H1 (cell line): ENCODE results near the gene ATG7. TPM values are rescaled to one million over a fixed set of nuclear protein-coding genes. Genes with fewer than 3 reads are reported as not detected.
"Not testable (repeated sequence)": the region's sequence is repeated elsewhere in the genome, so short reads cannot be mapped to it uniquely, and the experiment has no call there.

Experiments used
- CTCF ChIA-PET: fragments of 300-600 bp; sonication (Branson Sonifier 250); formaldehyde crosslinking; loops from one replicate; lab custom pipeline; 2021; ENCODE audit not compliant: partially characterized antibody; lab: Charles Lee
- POLR2A ChIA-PET: fragments of 300-600 bp; sonication (Branson Sonifier 250); formaldehyde crosslinking; loops from one replicate; lab custom pipeline; 2021; ENCODE audit warnings: inconsistent platforms; ENCODE audit not compliant: partially characterized antibody; lab: Charles Lee
- DNase-seq, 2 experiments: peaks; one replicate each; pipeline versions ENCODE4 v3.0.0 to v3.0.0-alpha.2; 2010 to 2022; ENCODE audit warnings: low spot score in 2 of 2, low read depth in 1 of 2, mixed read lengths in 1 of 2
- FAIRE-seq: peaks from 2 replicates; lab custom pipeline; 2011; peaks lifted over from hg19 to GRCh38; lab: Jason Lieb, UNC
- H2AFZ ChIP-seq: 2 replicates; pipeline ENCODE4 v1.8.1; 2012; ENCODE audit warnings: low read length, inconsistent platforms
- H2AK5ac ChIP-seq: 2 replicates; pipeline ENCODE4 v1.6.1; 2013; ENCODE audit warnings: low read depth, low read length
- H2BK120ac ChIP-seq: replicated peaks from 2 replicates; pipeline ENCODE3; 2013; ENCODE audit warnings: low read depth, low read length, inconsistent platforms
- H2BK12ac ChIP-seq: 2 replicates; pipeline ENCODE4 v1.6.1; 2013; ENCODE audit warnings: low read depth, low read length
- H2BK15ac ChIP-seq: 2 replicates; pipeline ENCODE4 v1.6.1; 2013; ENCODE audit warnings: low read length
- H2BK20ac ChIP-seq: 2 replicates; pipeline ENCODE4 v1.6.1; 2013; ENCODE audit warnings: low read length
- H2BK5ac ChIP-seq: 2 replicates; pipeline ENCODE4 v1.6.1; 2013; ENCODE audit warnings: low read depth, low read length
- H3K14ac ChIP-seq: 2 replicates; pipeline ENCODE4 v1.6.1; 2013; ENCODE audit warnings: inconsistent platforms; ENCODE audit not compliant: insufficient read length
- H3K18ac ChIP-seq: 2 replicates; pipeline ENCODE4 v1.6.1; 2013; ENCODE audit warnings: low read length; ENCODE audit errors: extremely low read depth
- H3K23ac ChIP-seq: 2 replicates; pipeline ENCODE4 v1.6.1; 2013; ENCODE audit warnings: inconsistent platforms; ENCODE audit not compliant: insufficient read length
- H3K23me2 ChIP-seq: 2 replicates; pipeline ENCODE4 v1.6.1; 2013; ENCODE audit warnings: low read depth, low read length
- H3K27ac ChIP-seq: 2 replicates; pipeline ENCODE4 v1.6.1; 2011; ENCODE audit warnings: low read depth, low read length, inconsistent platforms
- H3K27me3 ChIP-seq, 4 experiments: replicated peaks in 1 of 4; 1 replicate in 1 of 4; 2 replicates in 3 of 4; pipeline versions ENCODE4 v1.6.1 to v1.8.1; 2011 to 2013; ENCODE audit warnings: low read length in 3 of 4, mild to moderate bottlenecking in 3 of 4, inconsistent platforms in 2 of 4, mixed read lengths in 2 of 4, moderate library complexity in 1 of 4; ENCODE audit not compliant: control insufficient read depth in 3 of 4, insufficient read depth in 3 of 4; ENCODE audit errors: extremely low read depth in 1 of 4
- H3K36me3 ChIP-seq, 4 experiments: 2 replicates each; pipeline versions ENCODE4 v1.6.1 to v1.8.1; 2011 to 2013; ENCODE audit warnings: mild to moderate bottlenecking in 4 of 4, low read length in 3 of 4, moderate library complexity in 2 of 4, control low read depth in 1 of 4, inconsistent platforms in 1 of 4; ENCODE audit not compliant: insufficient read depth in 4 of 4, control insufficient read depth in 2 of 4
- H3K4ac ChIP-seq: replicated peaks from 2 replicates; pipeline ENCODE3; 2013; ENCODE audit warnings: low read length, low read depth, mixed read lengths, inconsistent platforms; ENCODE audit not compliant: insufficient read length
- H3K4me1 ChIP-seq, 4 experiments: replicated peaks in 1 of 4; 1 replicate in 1 of 4; 2 replicates in 3 of 4; pipeline versions ENCODE4 v1.6.1 to v1.8.1; 2011 to 2013; ENCODE audit warnings: low read length in 3 of 4, inconsistent platforms in 2 of 4, mixed read lengths in 1 of 4; ENCODE audit not compliant: insufficient read depth in 4 of 4, control insufficient read depth in 3 of 4
- H3K4me2 ChIP-seq, 2 experiments: 2 replicates each; pipeline versions ENCODE4 v1.6.1 to v1.8.1; 2011 to 2013; ENCODE audit warnings: low read depth in 2 of 2, low read length in 2 of 2, control low read depth in 1 of 2, inconsistent platforms in 1 of 2, mild to moderate bottlenecking in 1 of 2; ENCODE audit not compliant: insufficient read depth in 1 of 2
- H3K4me3 ChIP-seq, 4 experiments: fragments of 200-600, 300-600 bp in 1 of 4; sonication (generic), shearing (Covaris generic), sonication (Bioruptor Twin) in 1 of 4; 2 replicates each; pipeline versions ENCODE4 v1.5.1 to v1.8.1; 2011 to 2016; ENCODE audit warnings: low read length in 4 of 4, low read depth in 3 of 4, control low read depth in 2 of 4, inconsistent platforms in 2 of 4, mild to moderate bottlenecking in 2 of 4, mixed read lengths in 1 of 4, moderate library complexity in 1 of 4; ENCODE audit not compliant: insufficient read depth in 2 of 4; ENCODE audit errors: extremely low read depth in 1 of 4
- H3K56ac ChIP-seq: replicated peaks from 2 replicates; pipeline ENCODE3; 2013; ENCODE audit warnings: low read depth, mild to moderate bottlenecking, mixed read lengths, low read length, inconsistent platforms; ENCODE audit not compliant: insufficient read length
- H3K79me1 ChIP-seq: 2 replicates; pipeline ENCODE4 v1.6.1; 2013; ENCODE audit warnings: low read depth, low read length, control low read depth
- H3K79me2 ChIP-seq, 2 experiments: 2 replicates each; pipeline versions ENCODE4 v1.6.1 to v1.8.1; 2012 to 2013; ENCODE audit warnings: low read length in 2 of 2, mild to moderate bottlenecking in 2 of 2, inconsistent platforms in 1 of 2; ENCODE audit not compliant: insufficient read depth in 2 of 2, control insufficient read depth in 1 of 2
- H3K9ac ChIP-seq, 4 experiments: replicated peaks in 1 of 4; 1 replicate in 1 of 4; 2 replicates in 3 of 4; pipeline versions ENCODE4 v1.6.1 to v1.8.1; 2011 to 2013; ENCODE audit warnings: low read depth in 3 of 4, low read length in 3 of 4, control low read depth in 2 of 4, mild to moderate bottlenecking in 2 of 4, moderate library complexity in 2 of 4, inconsistent platforms in 1 of 4; ENCODE audit errors: extremely low read depth in 1 of 4
- H3K9me3 ChIP-seq, 2 experiments: 2 replicates each; pipeline versions ENCODE4 v1.6.1 to v1.8.1; 2012 to 2013; ENCODE audit warnings: mild to moderate bottlenecking in 2 of 2, moderate library complexity in 2 of 2, control low read depth in 1 of 2, inconsistent platforms in 1 of 2, low read depth in 1 of 2, low read length in 1 of 2, mixed read lengths in 1 of 2; ENCODE audit not compliant: insufficient read depth in 2 of 2
- H4K20me1 ChIP-seq, 2 experiments: replicated peaks in 1 of 2; 2 replicates each; pipeline versions ENCODE3 to v1.8.1; 2011 to 2013; ENCODE audit warnings: inconsistent platforms in 2 of 2, low read length in 2 of 2, mild to moderate bottlenecking in 1 of 2; ENCODE audit not compliant: insufficient read depth in 2 of 2, control insufficient read depth in 1 of 2
- H4K5ac ChIP-seq: 2 replicates; pipeline ENCODE4 v1.6.1; 2013; ENCODE audit warnings: low read length, low read depth, mixed read lengths, inconsistent platforms; ENCODE audit not compliant: insufficient read length
- H4K8ac ChIP-seq: 2 replicates; pipeline ENCODE4 v1.8.0; 2013; ENCODE audit warnings: mild to moderate bottlenecking, moderate library complexity, low read length, inconsistent platforms; ENCODE audit not compliant: insufficient read depth; ENCODE audit errors: extremely low read depth
- H4K91ac ChIP-seq: replicated peaks from 2 replicates; pipeline ENCODE3; 2013; ENCODE audit warnings: low read length, mixed read lengths, inconsistent platforms; ENCODE audit not compliant: insufficient read length
- WGBS, 2 experiments: shearing (Covaris generic) in 1 of 2; methylation state at CpG; one replicate each; pipeline versions ENCODE4 v1.1.6 to v1.1.7; 2013 to 2015; ENCODE audit warnings: low lambda C conversion rate in 2 of 2, mixed read lengths in 2 of 2, inconsistent platforms in 1 of 2, low coverage in 1 of 2, missing lambda C conversion rate in 1 of 2; ENCODE audit not compliant: insufficient replicate concordance in 2 of 2, insufficient coverage in 1 of 2, insufficient read length in 1 of 2; ENCODE audit errors: extremely low coverage in 1 of 2, missing lambda C conversion rate in 1 of 2; 5-methylcytosine and 5-hydroxymethylcytosine counted together
- polyA plus RNA-seq, 7 experiments: library from polyadenylated mRNA; depleted of rRNA in 3 of 7; stranded (reverse) in 5 of 7; unstranded in 2 of 7; fragments of >200 nt in 5 of 7; fragments of 200-250 nt in 2 of 7; gene quantifications; 1 replicate in 5 of 7; 2 replicates in 1 of 7; 4 replicates in 1 of 7; pipeline versions ENCODE4 v1.2.1 to v1.2.3, GENCODE V29; 2011 to 2013; ENCODE audit warnings: missing spikeins in 2 of 7, mixed read lengths in 2 of 7
- total RNA-seq: library from RNA; stranded (reverse); fragmentation: NEBNext Ultra II Directional; extraction: Animal tissue kit (Norgen Biotek cat#: 25700); gene quantifications from 2 replicates; pipeline ENCODE4 v1.2.1, GENCODE V29; 2021

ATG7 gene
- total and polyA plus RNA-seq, 2 of the 8 experiments (the other 6 are each of a cell fraction or from before 2014, with no cell fraction given): 15.0 to 19.1 TPM

GRCh38 chr3:11408324-11408859, 136.2 kb downstream of the ATG7 start:
- H3K4me3 ChIP-seq, H3K9ac ChIP-seq, H4K8ac ChIP-seq, H2BK15ac ChIP-seq, DNase-seq, H3K27me3 ChIP-seq, POLR2A ChIA-PET, H2BK12ac ChIP-seq, H2AK5ac ChIP-seq, H3K14ac ChIP-seq, H3K18ac ChIP-seq, H3K23me2 ChIP-seq, H4K20me1 ChIP-seq, H3K23ac ChIP-seq, H3K4me1 ChIP-seq, H3K27ac ChIP-seq, H3K79me2 ChIP-seq, H3K79me1 ChIP-seq, H2BK120ac ChIP-seq, H2BK20ac ChIP-seq, H3K4me2 ChIP-seq, H2BK5ac ChIP-seq, H3K56ac ChIP-seq, H4K91ac ChIP-seq, H3K4ac ChIP-seq, CTCF ChIA-PET, H3K36me3 ChIP-seq, H2AFZ ChIP-seq, H4K5ac ChIP-seq, FAIRE-seq: not testable (repeated sequence)
- H3K9me3 ChIP-seq: peaks cover 18 to 28% of the 10 kb centered on the region in 2 experiments
- 95% methylated on average over 4 of the region's 4 CpGs; no CpG with 5 or more reads in 1 of the 2 experiments for WGBS, 2 experiments
